Measurements from ENCODE around the gene HPSE2. TPM values are rescaled to one million over a fixed set of nuclear protein-coding genes. Genes with fewer than 3 reads are reported as not detected.

The HPSE2 gene
- total RNA-seq, 1 donor from 2014 or later: not detected

GRCh38 chr10:98852686-98853085 lies 383.0 kb downstream of the HPSE2 start:
- DNase-seq (ENCODE audit: low read depth): no peak

DNA sequence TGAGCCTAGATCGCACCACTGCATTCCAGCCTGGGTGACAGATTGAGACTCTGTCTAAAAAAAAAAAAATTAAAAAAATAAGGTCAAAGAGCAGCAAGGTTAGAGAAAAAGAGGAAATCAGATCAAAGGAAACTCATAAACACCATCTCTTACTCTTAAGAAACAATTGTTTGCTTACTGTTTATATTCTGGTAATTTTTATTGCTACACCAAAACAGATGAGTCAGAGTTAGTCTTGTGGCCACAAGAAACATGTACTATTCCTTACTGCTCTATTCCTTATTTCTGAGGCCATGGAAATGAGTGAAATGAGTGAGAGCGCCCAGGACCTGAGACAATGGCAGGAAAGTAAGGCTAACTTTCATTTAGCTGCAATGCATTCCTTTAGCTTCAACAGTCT lies 387.3 kb downstream of the HPSE2 start:
- no peak for DNase-seq (ENCODE audit: low read depth)

GRCh38 chr10:98846787-98847186 lies 388.9 kb downstream of the HPSE2 start:
- DNase-seq (ENCODE audit: low read depth): no peak

GRCh38 chr10:98833542-98833941 lies 402.1 kb downstream of the HPSE2 start:
- DNase-seq (ENCODE audit: low read depth): no peak

GRCh38 chr10:98832738-98833137 lies 402.9 kb downstream of the HPSE2 start:
- no peak for DNase-seq (ENCODE audit: low read depth)

DNA sequence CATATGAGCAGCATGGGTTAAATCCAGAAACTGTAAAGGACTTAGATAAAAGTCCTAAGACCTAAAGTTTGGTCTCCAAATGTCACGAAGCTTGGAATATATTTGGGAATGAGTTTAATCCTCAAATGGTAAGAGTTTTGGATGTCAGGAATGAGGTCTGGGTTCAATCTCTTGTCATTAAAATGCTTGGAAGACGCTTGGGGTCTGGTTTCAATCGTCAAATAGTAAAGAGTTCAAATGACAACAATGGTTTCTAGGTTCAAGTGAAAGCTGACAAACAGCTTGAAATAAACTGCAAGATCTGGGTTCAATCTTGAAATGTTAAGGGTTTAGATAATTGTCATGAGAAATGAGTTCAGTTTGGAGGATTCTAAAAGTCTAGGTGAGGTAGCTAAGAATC lies 403.5 kb downstream of the HPSE2 start:
- DNase-seq (ENCODE audit: low read depth): no peak

DNA sequence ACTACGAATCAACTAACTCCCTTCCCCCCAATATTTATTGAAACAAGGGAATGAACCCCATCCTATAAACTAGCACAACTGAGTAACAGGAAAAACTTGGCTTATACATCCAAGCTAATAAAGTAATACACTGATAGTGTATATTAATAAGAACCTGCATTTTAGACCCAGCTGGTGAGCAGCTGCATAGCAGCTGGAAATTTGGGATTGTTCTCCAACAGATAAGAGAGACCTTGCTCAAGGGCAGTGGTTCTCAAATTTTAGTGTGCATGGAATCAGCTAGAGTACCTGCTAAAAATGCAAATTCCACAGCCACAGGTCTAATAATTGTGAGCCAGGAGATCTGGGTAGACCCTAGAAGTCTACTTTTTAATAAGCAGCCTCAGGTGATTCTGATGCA lies 404.3 kb downstream of the HPSE2 start:
- no peak for DNase-seq (ENCODE audit: low read depth)

GRCh38 chr10:98825741-98826140 lies 409.9 kb downstream of the HPSE2 start:
- DNase-seq (ENCODE audit: low read depth): no peak

GRCh38 chr10:98817396-98817795 lies 418.3 kb downstream of the HPSE2 start:
- no peak for DNase-seq (ENCODE audit: low read depth)

DNA sequence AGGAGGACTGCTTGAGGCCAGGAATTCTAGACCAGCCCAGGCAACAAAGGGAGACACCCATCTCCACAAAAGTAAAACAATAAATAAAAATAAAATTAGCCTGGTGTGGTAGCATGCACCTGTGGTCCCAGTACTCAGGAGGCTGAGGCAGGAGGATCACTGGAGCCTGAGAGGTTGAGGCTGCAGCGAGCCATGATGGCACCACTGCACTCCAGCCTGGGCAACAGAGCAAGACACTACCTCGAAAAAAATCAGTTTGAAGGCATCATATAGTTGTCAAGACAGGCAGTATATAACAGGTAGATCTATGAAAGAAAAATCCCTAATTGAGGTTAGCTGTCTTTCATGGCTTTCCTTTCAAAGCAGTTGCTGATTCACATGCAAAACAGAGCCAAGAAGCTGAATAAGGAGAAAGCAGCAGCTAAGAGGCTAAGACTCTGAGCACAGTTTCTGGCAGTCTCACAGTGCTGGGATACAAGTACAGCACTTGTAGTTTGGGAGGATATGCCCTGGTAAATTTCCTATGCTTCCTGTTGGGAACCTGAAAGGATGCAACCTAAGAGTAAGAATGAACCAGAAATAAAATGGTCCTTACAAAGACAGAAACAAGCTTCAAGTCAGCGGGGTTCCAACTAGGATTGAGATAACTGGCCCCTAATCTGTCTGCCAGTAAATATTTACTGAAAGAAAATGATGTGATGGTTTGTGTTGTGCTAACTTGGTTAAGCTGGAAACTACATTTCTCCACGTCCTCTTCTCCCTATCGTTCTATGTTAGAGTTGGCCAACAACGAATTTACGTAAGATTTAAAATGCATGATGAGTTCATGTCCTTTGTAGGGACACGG lies 420.4 kb downstream of the HPSE2 start:
- no peak for DNase-seq (ENCODE audit: low read depth)

GRCh38 chr10:98814470-98814869 lies 421.2 kb downstream of the HPSE2 start:
- DNase-seq (ENCODE audit: low read depth): no peak

DNA sequence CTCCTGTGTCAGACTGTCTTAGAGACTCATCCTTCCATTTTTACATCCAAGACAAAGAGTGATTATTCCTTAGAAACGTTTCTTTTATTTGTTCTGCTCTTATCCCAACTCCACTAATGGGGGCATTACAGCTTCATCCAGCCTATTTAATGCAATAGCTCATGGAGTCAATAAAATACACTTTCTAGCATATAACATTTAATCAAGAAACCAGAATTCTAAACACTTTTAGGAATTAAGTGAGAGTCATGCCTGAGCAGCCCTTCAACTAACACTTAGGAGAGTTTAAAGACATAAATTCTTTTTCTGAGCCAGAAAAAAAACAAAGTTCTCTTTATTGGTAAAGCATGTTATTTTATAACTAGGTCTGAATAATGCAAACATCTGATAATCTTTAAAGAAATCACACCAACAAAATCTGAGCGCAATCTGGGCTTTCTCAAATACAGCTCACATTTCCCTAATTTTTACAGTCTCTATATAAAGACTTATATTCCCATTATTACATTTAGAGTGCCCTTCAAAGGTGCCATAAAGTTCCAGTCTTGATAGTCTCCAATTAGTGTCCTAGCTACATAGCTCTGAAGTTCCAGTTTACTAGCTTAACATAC lies 427.3 kb downstream of the HPSE2 start:
- DNase-seq (ENCODE audit: low read depth): no peak

GRCh38 chr10:98800263-98800662 lies 435.4 kb downstream of the HPSE2 start:
- no peak for DNase-seq (ENCODE audit: low read depth)

- no peak for DNase-seq (ENCODE audit: low read depth)
Observed at GRCh38 chr10:98795467-98795866, 440.2 kb downstream of the HPSE2 start.

DNA sequence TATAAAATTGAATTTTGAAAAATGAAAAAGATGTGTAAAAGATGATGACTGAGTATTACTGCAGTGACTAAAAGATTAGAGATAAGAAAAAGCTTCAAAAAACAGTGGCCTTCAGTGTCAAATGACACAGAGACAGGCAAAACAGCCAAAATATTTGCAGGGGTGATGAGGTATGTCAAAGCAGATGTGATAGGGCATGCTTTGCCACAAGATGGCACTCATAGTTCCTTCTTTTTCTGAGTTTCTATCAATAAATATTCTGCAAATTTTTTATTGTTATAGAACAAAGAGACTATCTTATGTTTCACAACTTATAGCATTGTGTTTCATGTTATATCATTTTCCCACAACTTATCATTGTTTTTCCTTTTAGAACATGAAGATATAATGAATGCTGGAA lies 444.8 kb downstream of the HPSE2 start:
- DNase-seq (ENCODE audit: low read depth): no peak

DNA sequence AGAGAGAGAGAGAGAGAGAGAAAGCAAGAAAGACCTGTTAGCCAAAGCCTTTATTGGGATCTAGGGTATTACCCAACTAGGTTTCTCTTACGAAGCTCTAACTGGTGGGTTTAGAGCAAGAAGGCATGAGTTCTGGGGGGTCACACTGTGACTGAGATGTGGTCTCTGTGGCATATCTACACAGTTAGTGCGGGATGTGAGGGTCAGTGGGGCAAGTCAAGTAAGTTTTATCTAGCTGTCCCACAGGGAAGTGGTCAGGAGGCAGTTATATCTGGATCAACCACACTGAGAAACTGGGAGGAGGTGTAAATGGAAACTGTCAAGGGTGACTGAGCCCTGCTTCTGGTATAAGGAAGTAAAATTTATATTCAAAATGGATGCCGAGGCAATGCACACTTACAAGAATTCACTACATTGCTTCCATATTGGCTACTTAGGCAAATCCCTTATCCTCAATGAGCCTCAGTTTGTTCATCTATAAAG lies 457.3 kb downstream of the HPSE2 start:
- DNase-seq (ENCODE audit: low read depth): no peak

DNA sequence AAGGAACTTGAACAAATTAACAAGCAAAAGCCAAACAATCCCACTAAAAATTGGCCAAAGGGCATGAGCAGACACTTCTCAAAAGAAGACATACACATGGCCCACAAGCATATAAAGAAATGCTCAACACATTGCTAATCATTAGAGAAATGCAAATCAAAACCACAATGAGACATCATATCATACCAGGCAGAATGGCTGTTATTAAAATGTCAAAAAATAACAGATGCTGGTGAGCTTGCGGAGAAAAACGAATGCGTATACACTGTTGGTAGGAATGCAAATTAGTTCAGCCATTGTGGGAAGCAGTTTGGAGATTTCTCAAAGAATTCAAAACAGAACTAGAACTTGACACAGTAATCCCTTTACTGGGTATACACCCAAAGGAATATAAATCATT lies 477.2 kb downstream of the HPSE2 start:
- DNase-seq (ENCODE audit: low read depth): no peak

GRCh38 chr10:98748298-98748697 lies 487.4 kb downstream of the HPSE2 start:
- peak; percentile 3 for DNase-seq (ENCODE audit: low read depth)

DNA sequence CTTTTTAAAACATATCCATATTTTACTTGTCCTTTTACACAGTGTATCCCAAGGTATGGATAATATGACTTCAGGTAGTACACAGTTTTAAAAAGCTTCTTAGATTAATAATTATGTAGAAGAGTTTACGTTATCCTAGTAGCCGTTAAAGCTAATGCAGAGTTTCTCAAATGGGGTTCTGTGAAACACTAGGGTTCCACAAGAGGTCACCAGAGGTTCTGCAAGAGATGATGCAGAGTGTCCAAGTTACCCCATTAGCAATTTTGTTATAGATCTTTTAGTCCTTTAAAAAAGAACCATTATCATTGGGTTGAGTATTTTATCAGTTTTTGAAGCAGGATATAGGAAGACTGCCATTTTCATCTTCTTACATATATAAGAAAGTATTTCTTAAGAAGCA lies 490.0 kb downstream of the HPSE2 start:
- DNase-seq (ENCODE audit: low read depth): no peak

GRCh38 chr10:98720551-98720950 lies 515.1 kb downstream of the HPSE2 start:
- no peak for DNase-seq (ENCODE audit: low read depth)

- no peak for DNase-seq (ENCODE audit: low read depth)
Observed at GRCh38 chr10:98713586-98713985, 522.1 kb downstream of the HPSE2 start.

DNA sequence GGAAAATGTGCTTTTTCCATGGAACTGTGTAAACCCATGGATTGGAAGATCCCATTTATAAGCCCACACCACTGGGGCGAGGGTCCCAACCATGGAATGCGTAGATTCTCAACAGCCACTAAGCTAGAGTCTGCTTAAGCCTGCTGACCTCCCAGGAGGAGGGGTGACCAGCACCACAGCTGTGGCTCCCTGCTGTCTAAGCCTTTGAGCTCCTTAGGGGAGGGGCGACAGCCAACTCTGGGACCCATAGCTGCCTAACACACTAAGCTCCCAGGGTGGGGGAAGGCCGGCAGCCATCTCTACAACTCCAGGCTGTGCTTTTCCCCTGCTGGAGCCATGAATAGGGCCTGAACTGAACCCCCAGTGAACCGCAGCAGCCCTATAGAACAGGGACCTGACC lies 539.1 kb downstream of the HPSE2 start:
- DNase-seq (ENCODE audit: low read depth): no peak

GRCh38 chr10:98694883-98695282 lies 540.8 kb downstream of the HPSE2 start:
- DNase-seq (ENCODE audit: low read depth): no peak
